ENCODE results near the gene RRP15.

RRP15 gene

DNA sequence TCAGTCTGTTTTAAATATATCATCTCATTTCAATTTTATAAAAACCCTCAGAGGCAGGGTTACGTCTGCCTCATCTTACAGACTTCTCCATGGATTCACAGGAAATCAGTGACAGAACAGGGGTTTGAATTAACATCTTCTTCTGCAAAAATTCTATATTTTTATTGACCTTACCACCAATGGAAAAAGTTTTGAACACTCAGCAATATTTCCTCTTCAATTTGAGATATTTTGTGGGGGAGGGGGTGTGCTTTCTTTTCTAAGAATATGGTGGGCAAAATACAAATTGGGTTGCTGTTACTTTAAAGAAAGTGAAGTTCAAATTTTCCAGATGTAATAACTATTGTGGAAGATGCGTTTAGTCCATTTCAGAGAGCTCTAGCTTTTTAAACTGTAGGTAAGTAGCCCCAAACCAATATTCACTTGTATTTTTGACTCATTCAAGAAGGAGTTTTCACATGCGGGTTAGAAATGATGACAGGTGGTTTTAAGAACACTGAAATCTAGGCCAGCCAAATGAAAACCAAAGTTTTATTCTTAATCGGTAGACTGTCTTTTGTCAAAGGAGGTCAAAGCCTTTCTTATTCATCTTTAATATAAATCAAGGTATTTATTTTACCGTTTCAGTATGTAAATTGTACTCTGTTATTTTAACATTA is 77.5 kb downstream of the RRP15 start:
- TF ChIP-seq, protein P1, sequence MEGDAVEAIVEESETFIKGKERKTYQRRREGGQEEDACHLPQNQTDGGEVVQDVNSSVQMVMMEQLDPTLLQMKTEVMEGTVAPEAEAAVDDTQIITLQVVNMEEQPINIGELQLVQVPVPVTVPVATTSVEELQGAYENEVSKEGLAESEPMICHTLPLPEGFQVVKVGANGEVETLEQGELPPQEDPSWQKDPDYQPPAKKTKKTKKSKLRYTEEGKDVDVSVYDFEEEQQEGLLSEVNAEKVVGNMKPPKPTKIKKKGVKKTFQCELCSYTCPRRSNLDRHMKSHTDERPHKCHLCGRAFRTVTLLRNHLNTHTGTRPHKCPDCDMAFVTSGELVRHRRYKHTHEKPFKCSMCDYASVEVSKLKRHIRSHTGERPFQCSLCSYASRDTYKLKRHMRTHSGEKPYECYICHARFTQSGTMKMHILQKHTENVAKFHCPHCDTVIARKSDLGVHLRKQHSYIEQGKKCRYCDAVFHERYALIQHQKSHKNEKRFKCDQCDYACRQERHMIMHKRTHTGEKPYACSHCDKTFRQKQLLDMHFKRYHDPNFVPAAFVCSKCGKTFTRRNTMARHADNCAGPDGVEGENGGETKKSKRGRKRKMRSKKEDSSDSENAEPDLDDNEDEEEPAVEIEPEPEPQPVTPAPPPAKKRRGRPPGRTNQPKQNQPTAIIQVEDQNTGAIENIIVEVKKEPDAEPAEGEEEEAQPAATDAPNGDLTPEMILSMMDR (IDR thresholded peaks at IDR 0.05; ENCODE audit: extremely low read depth, missing control alignments), result no peak
- no peak for DNase-seq (ENCODE audit: low spot score)

DNA sequence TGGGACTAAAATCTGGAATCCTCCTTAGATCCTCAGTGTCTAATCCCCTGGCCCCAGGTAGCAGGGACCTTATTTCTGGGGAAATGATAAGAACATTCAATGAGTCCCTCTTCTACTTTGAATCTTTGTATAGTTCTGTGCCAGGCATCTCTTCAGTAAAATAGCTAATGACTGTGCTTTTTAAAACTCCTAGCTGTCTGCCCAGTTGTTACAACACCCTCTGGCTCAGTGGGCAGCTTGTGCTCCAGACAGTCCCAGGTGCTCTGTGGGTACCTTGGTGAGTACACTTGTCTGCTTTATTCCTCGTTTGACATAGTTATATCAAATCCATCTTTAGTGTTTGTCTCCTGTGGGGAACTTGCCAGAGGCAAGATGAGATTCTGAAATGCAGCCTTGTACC is 78.0 kb downstream of the RRP15 start:
- TF ChIP-seq, protein P1 (IDR thresholded peaks at IDR 0.05; ENCODE audit: extremely low read depth, missing control alignments), result no peak

DNA sequence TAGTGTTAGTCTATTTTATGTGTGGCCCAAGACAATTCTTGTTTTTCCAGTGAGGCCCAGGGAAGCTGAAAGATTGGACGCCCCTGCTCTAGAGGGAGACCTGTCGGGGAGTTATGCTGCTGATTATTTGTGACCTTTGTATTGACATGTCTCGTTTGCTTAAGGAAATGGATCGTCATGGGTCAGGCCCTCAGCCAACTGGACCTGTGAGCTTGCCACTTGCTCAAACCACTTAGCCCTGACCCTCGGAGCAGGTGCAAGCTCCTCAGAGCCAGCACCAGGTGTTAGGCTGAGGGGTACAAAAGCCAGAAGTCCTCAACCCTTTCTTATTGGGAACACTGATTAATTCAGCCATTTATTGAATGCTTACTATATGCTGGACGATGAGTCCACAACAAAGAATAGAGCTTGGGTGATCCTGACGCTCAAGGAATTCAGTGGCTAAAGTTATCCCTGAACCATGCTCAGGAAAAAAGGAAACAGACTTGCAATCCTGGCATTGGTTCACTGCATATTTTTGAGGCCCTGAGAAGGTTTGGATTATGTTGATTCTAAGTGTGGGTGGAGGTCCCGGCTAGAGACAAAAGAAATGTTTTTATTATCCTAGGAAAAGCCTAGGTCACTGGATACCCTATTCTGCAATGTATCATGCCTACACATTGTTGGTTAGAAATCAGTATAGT is 79.1 kb downstream of the RRP15 start:
- TF ChIP-seq, protein P1 (IDR thresholded peaks at IDR 0.05; ENCODE audit: extremely low read depth, missing control alignments), result no peak
- DNase-seq (ENCODE audit: low spot score), result no peak

More for the DNA sequence above, 78.0 kb downstream of the RRP15 start:
- no peak for DNase-seq (ENCODE audit: low spot score)

DNA sequence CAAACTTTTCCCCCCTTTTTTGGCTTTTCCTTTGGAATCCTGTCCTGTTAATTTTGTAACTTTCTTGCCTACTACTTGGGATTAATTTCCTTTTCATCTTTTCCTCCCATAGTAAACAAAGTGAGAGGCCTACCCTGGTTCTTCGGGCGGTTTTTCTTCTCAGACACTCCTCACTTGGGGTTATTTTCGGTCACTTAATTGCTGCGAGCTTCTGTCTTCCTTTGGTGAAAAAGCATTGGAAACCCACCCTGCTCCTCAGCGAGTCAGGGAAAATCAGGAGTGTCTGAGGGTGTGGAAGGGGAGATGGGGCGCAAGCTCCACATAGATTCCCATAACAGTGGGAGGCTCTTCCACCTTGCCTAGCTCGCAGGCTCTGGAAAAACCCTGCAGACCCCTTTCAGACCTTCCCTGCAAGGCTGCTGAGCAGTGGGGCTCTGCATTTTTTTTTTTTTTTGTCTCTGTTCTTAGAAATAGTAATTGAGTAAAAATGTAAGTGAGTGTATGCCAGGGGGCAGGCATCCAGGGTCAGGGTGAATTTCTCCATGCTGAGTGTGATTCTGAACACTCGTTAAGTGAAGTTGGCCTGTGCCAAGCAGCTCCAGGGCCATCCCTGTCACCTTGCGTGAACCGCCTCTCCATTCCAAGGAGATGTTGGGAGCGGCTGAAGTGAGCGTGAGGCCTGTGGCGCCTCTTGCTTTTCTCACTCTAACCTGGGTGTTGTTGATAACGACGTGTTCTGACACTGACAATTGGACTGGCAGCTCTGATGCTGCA is 80.3 kb downstream of the RRP15 start:
- TF ChIP-seq, protein P1 (IDR thresholded peaks at IDR 0.05; ENCODE audit: extremely low read depth, missing control alignments), result no peak
- no peak for DNase-seq (ENCODE audit: low spot score)

DNA sequence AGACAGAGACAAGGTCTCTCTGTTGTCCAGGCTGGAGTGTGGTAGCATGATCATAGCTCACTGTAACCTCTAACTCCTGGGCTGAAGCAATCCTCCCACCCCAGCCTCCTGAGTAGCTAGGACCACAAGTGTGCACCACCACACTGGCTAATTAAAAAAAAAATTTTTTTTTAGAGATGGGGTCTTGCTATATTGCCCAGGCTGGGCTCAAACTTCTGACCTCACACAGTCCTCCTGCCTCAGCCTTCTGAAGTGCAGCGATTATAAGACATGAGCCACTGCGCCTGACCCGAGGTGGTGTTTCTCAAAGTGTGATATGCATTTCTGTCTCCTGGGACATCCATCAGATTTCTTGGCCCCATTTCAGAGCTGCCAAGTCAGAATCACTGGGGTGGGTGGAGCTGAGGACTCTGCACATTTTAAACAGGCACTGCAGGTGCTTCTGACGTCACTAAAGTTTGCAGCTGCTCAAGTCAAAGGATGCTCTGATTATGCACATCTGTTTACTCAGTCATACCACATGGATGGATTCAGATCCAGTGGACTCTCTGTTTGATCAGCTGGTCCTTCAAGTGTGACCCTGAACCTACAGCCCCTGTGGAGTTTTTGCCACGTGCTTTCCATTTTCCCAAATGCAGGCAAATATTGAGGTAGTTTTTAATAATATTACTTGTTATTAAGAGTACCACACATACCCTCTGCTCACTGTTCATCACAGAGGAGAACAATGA is 81.4 kb downstream of the RRP15 start:
- TF ChIP-seq, protein P1 (IDR thresholded peaks at IDR 0.05; ENCODE audit: extremely low read depth, missing control alignments), result no peak
- DNase-seq (ENCODE audit: low spot score), result no peak

DNA sequence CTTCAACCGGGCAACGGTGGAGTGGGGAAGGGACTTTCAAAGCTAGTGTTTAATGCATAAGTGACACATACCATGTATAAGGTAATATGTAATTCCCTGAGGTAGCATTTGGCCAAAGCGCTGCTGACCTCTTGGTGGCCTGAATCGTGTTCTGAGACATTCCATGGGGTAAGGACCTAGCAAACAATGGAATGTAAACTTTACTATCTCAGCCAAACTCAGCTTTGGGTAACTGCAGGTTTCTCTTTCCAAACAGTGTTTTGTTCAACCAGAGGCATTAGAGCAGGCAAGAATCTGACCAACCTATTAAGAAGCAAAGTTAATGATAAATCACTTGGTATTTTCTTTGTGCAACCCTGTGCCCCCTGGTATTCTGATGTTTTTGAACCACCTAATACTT is 82.0 kb downstream of the RRP15 start:
- no peak for DNase-seq (ENCODE audit: low spot score)
- TF ChIP-seq, protein P1 (IDR thresholded peaks at IDR 0.05; ENCODE audit: extremely low read depth, missing control alignments), result no peak

Data from GM20000 (cell line).